GM12865 (cell line): ENCODE results near the gene TESK2.

Experiments used
- DNase-seq: peaks from one replicate; pipeline ENCODE4 v3.0.0; 2010; ENCODE audit warnings: low read depth
- H3K4me3 ChIP-seq: 2 replicates; pipeline ENCODE4 v1.5.1; 2011; ENCODE audit warnings: mild to moderate bottlenecking, low read depth, low read length, control low read depth
- TF ChIP-seq, protein P1 (sequence below): IDR thresholded peaks from 2 replicates; pipeline ENCODE4 v1.5.1; 2011; ENCODE audit warnings: low read length, control low read depth, low read depth, inconsistent platforms; ENCODE audit not compliant: insufficient read depth; ENCODE audit errors: missing control alignments

TESK2 gene

DNA sequence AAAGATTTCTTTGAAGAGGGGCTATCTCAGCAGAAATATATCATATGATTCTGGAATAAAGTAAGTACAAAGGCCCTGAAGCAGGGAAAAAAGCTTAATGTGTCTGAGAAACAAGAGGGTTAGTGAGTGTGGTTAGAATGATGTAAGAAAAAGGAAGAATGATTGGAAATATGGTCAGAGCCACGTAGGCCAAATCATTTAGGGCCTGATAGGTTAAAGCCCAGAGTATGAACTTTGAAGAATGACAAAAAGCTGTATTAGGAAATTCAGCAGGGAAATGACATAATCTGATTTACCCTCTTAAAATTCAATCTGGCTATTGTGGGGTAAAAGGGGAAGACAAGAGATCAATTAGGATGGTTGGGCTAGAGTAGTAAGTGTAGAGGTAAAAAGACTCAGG, 81.7 kb downstream of the TESK2 start:
- TF ChIP-seq, protein P1, sequence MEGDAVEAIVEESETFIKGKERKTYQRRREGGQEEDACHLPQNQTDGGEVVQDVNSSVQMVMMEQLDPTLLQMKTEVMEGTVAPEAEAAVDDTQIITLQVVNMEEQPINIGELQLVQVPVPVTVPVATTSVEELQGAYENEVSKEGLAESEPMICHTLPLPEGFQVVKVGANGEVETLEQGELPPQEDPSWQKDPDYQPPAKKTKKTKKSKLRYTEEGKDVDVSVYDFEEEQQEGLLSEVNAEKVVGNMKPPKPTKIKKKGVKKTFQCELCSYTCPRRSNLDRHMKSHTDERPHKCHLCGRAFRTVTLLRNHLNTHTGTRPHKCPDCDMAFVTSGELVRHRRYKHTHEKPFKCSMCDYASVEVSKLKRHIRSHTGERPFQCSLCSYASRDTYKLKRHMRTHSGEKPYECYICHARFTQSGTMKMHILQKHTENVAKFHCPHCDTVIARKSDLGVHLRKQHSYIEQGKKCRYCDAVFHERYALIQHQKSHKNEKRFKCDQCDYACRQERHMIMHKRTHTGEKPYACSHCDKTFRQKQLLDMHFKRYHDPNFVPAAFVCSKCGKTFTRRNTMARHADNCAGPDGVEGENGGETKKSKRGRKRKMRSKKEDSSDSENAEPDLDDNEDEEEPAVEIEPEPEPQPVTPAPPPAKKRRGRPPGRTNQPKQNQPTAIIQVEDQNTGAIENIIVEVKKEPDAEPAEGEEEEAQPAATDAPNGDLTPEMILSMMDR = no peak
- DNase-seq = no peak
- H3K4me3 ChIP-seq = no peak overlapping the region

DNA sequence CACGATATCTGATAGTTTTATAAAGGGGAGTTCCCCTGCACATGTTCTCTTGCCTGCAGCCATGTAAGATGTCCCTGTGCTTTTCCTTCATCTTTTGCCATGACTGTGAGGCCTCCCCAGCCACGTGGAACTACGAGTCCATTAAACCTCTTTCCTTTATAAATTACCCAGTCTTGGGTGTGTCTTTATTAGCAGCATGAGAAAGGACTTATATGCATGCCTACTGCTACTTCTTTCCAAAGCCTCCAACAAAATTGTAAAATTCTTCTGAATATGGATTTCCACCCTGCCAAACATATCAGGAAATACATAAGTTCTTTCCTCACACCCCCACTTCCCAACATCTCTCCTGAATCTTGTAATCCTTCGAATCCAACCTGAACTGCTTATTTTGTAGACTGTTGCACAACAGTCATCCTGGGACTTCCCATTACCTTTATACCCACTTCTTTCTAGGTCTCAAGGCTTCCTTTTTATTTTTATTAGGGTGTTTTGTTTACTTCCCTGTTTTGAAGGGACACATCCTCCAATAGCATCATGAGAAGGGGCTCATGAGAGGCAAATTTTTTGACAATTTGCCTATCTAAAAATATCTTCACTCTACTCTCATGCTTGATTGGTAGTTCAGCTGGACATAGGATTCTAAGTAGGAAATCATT, 83.2 kb downstream of the TESK2 start:
- DNase-seq = no peak
- TF ChIP-seq, protein P1 = no peak
- no peak overlapping the region for H3K4me3 ChIP-seq

DNA sequence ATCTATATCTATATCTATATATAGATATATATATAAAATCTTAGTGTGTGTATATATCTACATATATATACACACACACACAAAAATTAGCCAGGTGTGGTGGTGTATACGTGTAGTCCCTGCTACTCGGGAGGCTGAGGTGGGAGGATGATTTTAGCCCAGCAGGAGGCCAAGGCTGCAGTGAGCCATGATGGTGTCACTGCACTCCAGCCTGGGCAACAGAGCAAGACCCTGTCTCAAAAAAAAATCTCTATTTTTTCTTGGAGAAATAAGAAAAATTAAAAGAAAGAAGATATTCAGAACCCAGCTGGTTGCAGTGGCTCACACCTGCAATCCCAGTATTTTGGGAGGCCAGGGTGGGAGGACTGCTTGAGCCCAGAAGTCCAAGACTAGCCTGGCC, 85.3 kb downstream of the TESK2 start:
- TF ChIP-seq, protein P1 = no peak
- no peak overlapping the region for H3K4me3 ChIP-seq
- DNase-seq = no peak

DNA sequence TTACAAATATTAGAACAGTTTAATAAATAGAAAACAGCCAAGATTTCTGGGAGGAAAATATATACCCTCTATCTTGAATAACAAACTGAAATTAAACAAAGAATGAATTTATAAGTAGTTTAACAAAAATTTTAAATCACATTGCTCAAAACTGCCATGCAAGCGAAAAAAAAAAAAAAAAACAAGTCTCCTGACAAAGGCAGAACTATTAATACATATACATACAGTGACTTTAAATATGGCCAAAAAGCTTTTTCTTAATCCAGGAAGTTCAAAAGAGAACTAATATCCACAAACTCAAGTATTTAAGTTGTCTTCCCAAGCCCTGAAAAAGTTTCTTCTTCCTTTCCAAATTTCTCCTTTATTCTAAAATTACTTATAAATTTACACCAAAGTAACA, 87.2 kb downstream of the TESK2 start:
- no peak for DNase-seq
- no peak overlapping the region for H3K4me3 ChIP-seq
- TF ChIP-seq, protein P1 = no peak

DNA sequence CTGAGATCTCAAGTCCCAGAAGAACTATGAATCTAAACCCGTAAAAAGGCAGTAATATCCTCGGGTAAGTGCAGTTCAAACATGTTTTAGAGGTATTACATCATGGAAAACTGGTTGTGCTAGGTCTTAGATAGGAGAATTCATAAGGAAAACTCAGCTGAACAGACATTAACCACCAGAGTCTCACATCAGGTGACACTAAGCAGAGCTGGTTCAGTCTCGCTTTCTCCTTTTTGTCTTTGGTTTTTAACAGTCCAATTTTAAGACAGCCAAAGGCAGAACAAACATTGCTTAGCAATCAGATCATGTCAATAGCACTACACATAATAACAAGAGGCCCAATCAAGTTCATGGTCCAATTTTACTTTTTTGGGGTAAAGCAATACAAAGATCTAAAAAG, 87.7 kb downstream of the TESK2 start:
- TF ChIP-seq, protein P1 = no peak
- no peak overlapping the region for H3K4me3 ChIP-seq
- DNase-seq = no peak

DNA sequence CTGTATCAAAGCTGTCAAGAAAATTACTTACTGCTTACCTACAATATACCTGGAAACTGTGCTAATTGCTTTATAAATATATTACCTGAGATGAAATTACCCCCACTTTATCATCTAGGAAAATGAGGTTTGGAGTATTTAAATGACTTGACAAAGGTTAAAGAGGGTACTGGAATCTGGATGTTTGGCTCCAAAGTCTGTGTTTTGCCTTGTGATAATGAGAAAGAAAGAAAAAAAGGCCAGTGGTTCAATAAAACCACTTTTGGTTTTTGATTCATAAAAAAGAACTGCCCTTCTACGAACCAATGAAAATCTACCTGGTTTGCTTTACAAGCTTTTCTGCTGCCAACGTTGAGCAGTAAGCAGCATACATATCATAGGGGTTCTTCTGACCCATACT, 89.4 kb downstream of the TESK2 start:
- no peak for DNase-seq
- H3K4me3 ChIP-seq = no peak overlapping the region
- TF ChIP-seq, protein P1 = no peak

DNA sequence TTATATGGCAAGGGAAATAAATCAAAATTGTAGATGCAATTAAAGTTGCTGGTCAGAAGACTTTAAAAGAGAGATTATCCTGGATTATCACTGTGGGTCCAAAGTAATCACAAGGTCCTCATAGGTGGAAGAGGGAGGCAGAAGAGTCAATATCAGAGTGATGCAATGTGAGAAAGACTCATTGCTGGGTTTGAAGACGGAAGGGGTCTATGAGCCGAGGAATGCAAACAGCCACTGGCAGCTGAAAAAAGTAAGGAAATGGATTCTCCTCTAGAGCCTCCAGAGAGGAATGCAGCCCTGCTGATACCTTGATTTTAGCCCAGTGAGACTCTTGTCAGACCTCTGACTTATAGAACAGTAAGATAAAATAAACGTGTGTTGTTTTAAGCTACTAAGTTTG, 90.9 kb downstream of the TESK2 start:
- no peak overlapping the region for H3K4me3 ChIP-seq
- DNase-seq = no peak
- TF ChIP-seq, protein P1 = no peak
